ENCODE results near the gene UTP4.

The UTP4 gene

DNA sequence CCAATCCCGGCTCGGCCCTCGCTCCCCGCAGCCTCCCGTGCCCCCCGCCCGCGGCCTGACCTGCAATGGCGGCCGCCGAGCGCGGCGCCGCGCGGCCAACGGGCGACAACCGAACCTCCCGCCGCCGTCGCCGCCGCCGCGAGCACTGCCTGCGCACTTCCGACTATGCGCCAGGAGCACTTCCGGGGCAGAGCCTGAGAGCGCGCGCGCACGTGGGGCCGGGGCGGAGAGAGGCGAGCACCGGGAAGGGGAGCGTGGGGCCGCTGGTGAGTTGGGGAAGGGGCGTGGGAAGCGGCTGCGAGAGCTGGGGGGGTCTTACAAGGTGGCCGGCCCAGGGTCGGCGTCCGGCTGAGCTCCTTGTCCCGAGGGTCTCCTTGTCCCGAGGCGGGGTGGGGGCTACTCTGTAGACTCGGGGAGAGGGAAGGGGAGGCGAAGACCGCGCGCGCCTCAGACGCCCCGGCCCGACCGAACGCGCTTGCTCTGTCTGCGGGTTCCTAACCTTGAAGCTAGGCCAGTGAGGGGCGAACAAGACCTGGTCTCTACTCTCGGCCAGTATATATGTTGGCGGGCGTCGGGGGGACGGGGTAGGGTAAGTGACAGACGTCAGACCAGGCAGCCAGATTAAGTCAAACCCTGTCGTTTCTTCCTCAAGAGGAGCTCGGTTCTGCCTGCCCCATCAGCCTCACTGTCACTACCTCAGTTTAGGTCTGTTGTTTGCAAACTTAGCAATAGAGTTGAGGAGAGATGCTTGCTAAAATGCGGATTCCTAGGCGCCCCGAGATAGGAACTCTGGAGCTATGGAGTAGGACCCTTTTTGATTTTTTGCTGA, at the start of gene UTP4, which contains the start of gene CHTF8:
TSS of gene UTP4 (plus strand) at position 226 of the 829 bp plus-strand sequence. CDS start 811 bp downstream, outside the sequence.
TSS of gene CHTF8 (minus strand) at position 165 of the 829 bp plus-strand sequence. CDS start 11,130 bp downstream, outside the sequence.
- peak; percentile 67 for DNase-seq (ENCODE audit: low read depth)

- DNase-seq (ENCODE audit: low read depth) = no peak
These were observed 49.0 kb upstream of the UTP4 start for GRCh38 chr16:69083306-69083941.

DNA sequence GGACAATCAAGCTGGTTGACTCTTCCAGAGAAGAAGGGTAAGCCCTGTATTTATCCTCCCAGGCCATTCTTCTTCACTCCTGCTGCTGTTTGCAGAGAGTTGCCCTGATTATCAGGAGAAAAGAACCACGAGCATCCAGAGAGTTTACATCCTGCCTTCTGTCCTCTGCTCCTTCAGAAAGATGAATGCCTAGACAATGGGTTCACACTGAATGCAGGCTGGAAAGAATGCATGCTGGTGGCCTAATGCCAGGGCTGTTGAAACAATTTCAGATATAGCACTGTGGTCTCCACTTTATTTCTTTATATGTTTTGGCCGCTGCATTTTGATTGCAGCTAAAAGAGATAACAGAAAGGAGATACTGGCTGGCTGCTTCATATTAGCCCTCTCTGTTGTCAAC, 48.2 kb upstream of the UTP4 start:
- no peak for DNase-seq (ENCODE audit: low read depth)

DNA sequence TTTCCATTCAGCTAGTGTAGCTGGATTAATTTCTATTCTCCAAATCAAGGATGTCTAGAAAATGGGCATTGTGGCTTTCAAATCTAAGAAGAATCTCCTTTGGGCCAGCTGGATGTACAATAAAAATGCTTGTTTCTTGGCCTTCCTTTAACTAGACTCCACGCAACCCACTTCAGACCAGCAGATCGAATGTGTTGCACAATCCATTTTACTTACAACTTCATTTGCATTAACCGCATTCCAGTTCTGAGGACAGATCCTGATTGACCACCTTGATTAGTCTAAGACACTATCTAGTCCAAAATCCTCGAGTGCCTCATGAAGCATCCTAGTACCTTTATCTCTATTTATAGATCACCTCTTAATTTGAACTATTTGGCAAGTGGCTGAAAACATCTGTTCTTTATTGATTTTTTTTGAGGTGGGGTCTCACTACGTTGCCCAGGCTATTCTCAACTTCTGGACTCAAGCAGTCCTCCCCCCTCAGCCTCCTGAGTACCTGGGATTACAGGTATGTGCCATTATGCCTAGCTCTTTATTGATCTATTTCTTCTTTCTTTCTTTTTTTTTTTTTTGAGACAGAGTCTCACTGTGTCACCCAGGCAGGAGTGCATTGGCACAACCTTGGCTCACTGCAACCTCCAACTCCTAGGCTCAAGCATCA, 47.3 kb upstream of the UTP4 start:
- DNase-seq (ENCODE audit: low read depth) = no peak

DNA sequence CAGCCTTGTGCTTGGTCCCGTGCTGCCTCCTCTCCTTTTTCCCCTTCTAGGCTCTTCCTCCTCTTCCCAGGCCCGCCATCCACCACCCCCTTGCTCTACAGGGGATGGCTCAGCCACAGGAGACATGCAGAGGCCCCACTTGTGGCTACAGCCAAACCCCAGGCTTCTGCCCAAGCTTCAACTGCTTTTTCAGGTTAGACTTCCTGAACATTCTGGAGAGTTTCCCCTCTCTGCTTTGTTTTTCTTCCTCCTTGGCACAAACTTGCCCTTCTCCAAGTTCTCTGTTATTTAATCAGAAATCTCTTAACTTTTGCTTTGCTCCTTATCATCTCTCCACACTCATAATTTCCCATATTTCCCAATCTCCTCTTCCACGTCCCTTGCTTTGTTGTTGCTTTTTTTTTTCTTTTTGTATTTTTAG, 45.3 kb upstream of the UTP4 start:
- DNase-seq (ENCODE audit: low read depth) = no peak

GRCh38 chr16:69088684-69089083, 43.8 kb upstream of the UTP4 start:
- no peak for DNase-seq (ENCODE audit: low read depth)

- DNase-seq (ENCODE audit: low read depth) = no peak
These were observed 43.1 kb upstream of the UTP4 start for GRCh38 chr16:69089091-69089910.

- no peak for DNase-seq (ENCODE audit: low read depth)
These were observed 38.5 kb upstream of the UTP4 start for GRCh38 chr16:69093974-69094373.

DNA sequence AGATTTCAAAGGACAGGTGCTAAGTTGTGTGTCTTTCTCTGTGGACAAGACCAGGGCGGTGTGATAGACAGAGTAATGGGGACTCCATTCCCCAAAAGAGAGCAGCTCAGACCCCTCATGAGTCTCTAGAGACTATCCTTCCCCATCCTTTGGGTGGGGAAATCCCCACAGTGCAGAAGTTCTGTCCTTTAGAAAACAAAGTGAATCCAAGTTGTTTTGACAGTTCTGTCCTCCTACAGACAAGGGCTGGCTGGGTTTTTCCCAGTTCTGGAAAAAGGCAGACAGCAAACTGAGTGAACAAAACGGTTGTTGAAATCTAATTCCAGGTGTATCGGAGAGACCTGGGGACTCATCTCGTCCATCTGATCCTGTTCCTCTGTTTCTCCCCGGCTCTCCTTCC, 37.9 kb upstream of the UTP4 start:
- DNase-seq (ENCODE audit: low read depth) = no peak

DNA sequence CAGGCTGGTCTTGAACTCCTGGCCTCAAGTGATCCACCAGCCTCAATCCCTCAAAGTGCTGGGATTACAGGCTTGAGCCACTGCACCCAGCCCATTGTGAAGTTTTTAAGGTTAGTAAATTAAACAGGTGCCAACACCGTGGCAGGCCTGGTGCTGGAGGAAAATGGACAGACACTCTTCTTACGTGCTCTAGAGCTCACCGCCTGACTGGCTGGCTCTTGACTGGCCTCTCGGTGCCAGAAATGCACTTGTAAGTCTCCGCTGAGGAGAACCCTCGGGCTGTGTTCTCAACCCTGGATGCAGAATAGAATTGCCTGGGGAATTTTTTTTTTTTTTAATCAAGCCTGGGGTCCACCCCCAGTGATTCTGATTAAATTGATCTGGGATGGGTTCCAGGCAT, 37.3 kb upstream of the UTP4 start:
- DNase-seq (ENCODE audit: low read depth) = no peak

DNA sequence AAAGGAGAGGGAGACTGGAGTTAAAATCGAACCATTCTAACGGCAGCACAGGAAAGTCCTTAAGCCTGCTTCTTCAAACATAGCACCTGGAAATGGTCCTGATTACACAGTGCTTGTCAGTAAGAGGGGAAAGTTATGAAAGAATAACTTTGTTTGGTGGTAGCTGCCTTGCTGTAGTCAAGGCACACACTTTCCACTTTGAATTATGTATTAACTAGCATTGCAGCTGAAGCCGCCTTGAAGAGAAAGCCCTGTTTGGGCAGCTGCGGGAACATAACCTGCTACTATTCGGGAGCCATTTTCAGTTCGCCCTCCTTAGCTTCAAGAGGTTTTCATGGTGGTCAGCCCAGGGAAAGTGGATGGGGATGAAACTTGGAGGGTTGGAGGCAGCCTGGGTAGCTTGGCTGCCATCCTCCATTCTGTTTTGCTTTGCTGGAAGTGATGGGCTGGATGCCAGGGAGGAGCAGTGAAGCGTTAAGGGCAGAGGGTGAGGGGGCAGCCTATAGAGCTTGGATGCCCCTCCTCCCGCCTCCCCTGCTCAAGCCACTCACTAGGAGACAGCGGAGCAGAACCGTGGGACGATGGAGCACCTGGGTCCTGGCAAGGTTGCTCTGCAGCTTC, 32.3 kb upstream of the UTP4 start:
- DNase-seq (ENCODE audit: low read depth) = no peak

GRCh38 chr16:69105501-69106361, 26.7 kb upstream of the UTP4 start, which contains the start of gene HAS3:
HAS3 (plus strand) TSS chr16:69105653; CDS start chr16:69109396, 3,743 bp downstream.
- no peak for DNase-seq (ENCODE audit: low read depth)

- DNase-seq (ENCODE audit: low read depth) = no peak
These were observed 25.7 kb upstream of the UTP4 start for GRCh38 chr16:69106491-69107315.

GRCh38 chr16:69107316-69107962, 25.0 kb upstream of the UTP4 start:
- no peak for DNase-seq (ENCODE audit: low read depth)

DNA sequence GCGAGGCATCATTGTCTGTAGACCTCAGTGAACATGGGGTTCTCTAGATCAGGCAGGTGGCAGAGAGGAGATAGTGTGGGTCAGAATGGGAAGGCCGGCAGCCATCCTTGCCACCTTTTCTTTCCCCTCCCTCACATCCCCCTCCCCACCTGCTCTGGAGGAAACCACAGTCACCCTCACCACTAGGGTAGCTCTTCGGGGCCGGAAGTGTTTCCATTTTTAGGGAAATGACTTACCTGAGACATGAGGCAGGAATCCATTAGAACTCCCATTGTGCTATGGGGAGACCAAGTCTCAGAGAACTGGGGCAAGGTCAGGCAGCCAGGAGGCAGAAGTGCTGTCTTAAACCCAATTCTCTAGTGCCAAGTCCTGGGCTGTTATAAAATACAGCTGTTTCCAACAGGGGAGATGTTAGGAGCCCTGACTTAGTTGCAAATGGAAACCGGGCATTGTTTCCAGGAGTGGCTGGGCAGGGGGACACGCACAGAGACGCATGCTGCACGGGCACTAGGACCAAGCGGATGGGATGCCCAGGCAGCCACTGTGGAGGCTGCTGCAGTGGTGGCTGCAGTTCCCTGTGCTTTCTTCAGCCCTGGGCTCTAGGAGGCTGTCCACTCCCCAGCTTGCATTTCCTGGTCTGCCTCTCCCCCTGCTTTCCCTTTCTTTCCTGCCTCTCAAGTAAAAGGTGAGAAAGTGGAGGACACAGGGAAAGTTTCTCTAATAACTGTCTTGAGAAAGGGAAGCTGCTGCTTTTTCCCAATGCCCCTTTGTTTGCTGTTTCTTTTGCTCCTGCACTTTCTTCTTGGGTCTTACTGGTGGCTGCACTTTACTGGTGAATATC, 24.2 kb upstream of the UTP4 start:
- DNase-seq (ENCODE audit: low read depth) = no peak

- no peak for DNase-seq (ENCODE audit: low read depth)
These were observed 23.6 kb upstream of the UTP4 start for GRCh38 chr16:69108905-69109252.

GRCh38 chr16:69109486-69110270, 22.8 kb upstream of the UTP4 start:
- DNase-seq (ENCODE audit: low read depth) = no peak
